K562 (cell line): ENCODE results near the gene ENTPD3. TPM values are rescaled to one million over a fixed set of nuclear protein-coding genes. Genes with fewer than 3 reads are reported as not detected.

Source experiments
- ARHGAP35 ChIP-seq: fragments of 450-650 bp; IDR thresholded peaks from 2 replicates; pipeline ENCODE4 v1.6.1; 2018; ENCODE audit not compliant: partially characterized antibody
- C11orf30 ChIP-seq: fragments of 450-650 bp; IDR thresholded peaks from 2 replicates; pipeline ENCODE4 v1.6.1; 2016; ENCODE audit warnings: low read depth, mild to moderate bottlenecking
- CSDE1 ChIP-seq, 2 experiments: fragments of 450-650 bp; IDR thresholded peaks; 2 replicates each; pipeline ENCODE4 v1.6.1; 2016; ENCODE audit warnings: mild to moderate bottlenecking in 1 of 2
- GTF2E2 ChIP-seq: fragments of 200-800 bp; sonication (Bioruptor generic); IDR thresholded peaks from 2 replicates; pipeline ENCODE4 v1.6.1; 2016; ENCODE audit warnings: missing genetic modification characterization, missing compliant biosample characterization
- NONO ChIP-seq, 2 experiments: fragments of 200-400 bp in 1 of 2; fragments of 450-650 bp in 1 of 2; formaldehyde crosslinking in 1 of 2; IDR thresholded peaks; 2 replicates each; pipeline ENCODE4 v1.6.1; 2017; ENCODE audit warnings: low read depth in 2 of 2, mild to moderate bottlenecking in 2 of 2, moderate library complexity in 2 of 2, low read length in 1 of 2
- NRF1 ChIP-seq, 2 experiments: fragments of 450-650 bp; IDR thresholded peaks in 1 of 2; conservative IDR thresholded peaks in 1 of 2; 2 replicates each; pipeline ENCODE4 v1.6.1; 2014; ENCODE audit warnings: mild to moderate bottlenecking in 2 of 2
- PHF8 ChIP-seq: fragments of 200-600 bp; sonication (generic); IDR thresholded peaks from 2 replicates; pipeline ENCODE4 v1.6.1; 2012; ENCODE audit warnings: mixed run types, mild to moderate bottlenecking, inconsistent platforms, low read length, moderate library complexity, borderline replicate concordance
- PRPF4 ChIP-seq: fragments of 200-400 bp; formaldehyde crosslinking; IDR thresholded peaks from one replicate; pipeline ENCODE4 v1.6.1; 2017; ENCODE audit warnings: low read length, low read depth, mild to moderate bottlenecking; ENCODE audit not compliant: insufficient read depth, poor library complexity, severe bottlenecking
- SIN3B ChIP-seq: fragments of 450-650 bp; IDR thresholded peaks from 2 replicates; pipeline ENCODE4 v1.6.1; 2017; ENCODE audit warnings: low read depth, mild to moderate bottlenecking, moderate library complexity
- THRAP3 ChIP-seq: fragments of 450-650 bp; IDR thresholded peaks from 2 replicates; pipeline ENCODE4 v1.6.1; 2016; ENCODE audit warnings: mild to moderate bottlenecking, inconsistent platforms, borderline replicate concordance
- ZKSCAN1 ChIP-seq: fragments of 150-350 bp; IDR thresholded peaks from 2 replicates; pipeline ENCODE4 v1.6.1; 2016; ENCODE audit warnings: low read depth, low read length
- polyA plus RNA-seq, 8 experiments: library from polyadenylated mRNA; depleted of rRNA in 4 of 8; stranded (reverse) in 5 of 8; unstranded in 3 of 8; fragments of >200 nt; fragmentation: Nextera tagmentation in 2 of 8; fragmentation: Illumina TruSeq in 1 of 8; extraction: Ambion mirVana in 2 of 8; extraction: Trizol in 1 of 8; gene quantifications; 2 replicates each; pipeline versions ENCODE4 v1.2.1 to v1.2.3, GENCODE V29; 2011 to 2014; ENCODE audit warnings: inconsistent platforms in 1 of 8, missing spikeins in 1 of 8
- total RNA-seq, 7 experiments: library from RNA; depleted of rRNA in 6 of 7; stranded (reverse); fragments of >200 nt in 6 of 7; fragmentation: Illumina TruSeq in 2 of 7; extraction: Trizol in 2 of 7; gene quantifications; 2 replicates each; pipeline versions ENCODE4 v1.2.1 to v1.2.3, GENCODE V29; 2011 to 2021; ENCODE audit warnings: low replicate concordance in 1 of 7
- TF ChIP-seq, protein P1 (sequence below), 3 experiments: fragments of 200-800 bp in 1 of 3; sonication (Bioruptor generic) in 1 of 3; sonication (generic) in 1 of 3; formaldehyde crosslinking in 1 of 3; IDR thresholded peaks; 2 replicates each; pipeline versions ENCODE4 v1.6.1 to v1.8.0; 2016 to 2022; ENCODE audit warnings: mild to moderate bottlenecking in 2 of 3, missing compliant biosample characterization in 2 of 3, missing genetic modification characterization in 2 of 3, missing genetic modification reagents in 1 of 3
- TF ChIP-seq, protein P2 (sequence below): fragments of 450-650 bp; IDR thresholded peaks from 2 replicates; pipeline ENCODE4 v1.6.1; 2016; ENCODE audit warnings: mild to moderate bottlenecking, moderate library complexity

Gene ENTPD3
- total and polyA plus RNA-seq, 9 of the 15 experiments (the other 6 are each of a cell fraction or from before 2014, with no cell fraction given), result 0.23 to 2.1 (median 0.58) TPM

DNA sequence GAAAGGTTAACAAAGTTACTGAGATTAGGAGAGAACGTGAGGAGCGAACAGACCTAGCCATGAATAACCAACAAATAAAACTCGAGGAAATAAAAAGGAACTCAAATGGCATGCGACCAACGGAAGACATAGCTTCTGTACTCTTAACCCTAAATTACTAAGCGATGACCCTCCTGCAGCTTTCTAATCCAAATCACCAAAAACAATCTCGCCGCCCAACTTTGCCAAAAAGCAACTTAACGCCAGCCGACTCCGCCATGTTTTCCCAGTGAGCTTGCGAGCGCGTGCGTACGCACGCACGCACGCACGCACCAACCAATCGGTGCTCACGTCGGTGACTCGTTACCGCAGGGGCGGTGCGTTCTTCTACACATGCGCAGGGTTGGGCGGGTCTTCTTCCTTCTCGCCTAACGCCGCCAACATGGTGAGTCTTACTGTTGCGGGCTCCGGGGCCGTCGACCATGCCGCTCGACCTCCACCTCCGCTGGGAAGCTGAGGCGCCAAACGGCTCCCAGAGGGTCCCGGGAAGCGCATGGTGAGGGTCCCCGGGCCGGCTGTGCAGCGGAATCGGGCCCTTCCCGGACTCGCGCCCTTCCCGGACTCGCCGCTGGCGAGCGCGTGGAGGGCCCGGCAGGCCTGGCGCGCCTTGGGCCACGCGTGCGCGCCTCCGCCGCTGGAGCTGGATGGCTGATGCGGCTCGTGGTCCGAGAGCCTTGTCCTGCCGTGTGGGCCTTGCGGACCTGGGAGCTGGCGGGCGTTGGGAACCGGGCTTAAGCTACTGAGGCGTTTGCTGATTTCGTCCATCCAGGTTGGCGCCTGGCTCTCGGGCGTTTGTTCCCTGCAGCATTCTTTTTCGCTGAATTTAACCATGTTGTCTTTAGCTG is 70.2 kb downstream of the ENTPD3 start, which contains the start of gene RPL14 (continued):
- TF ChIP-seq, protein P1, sequence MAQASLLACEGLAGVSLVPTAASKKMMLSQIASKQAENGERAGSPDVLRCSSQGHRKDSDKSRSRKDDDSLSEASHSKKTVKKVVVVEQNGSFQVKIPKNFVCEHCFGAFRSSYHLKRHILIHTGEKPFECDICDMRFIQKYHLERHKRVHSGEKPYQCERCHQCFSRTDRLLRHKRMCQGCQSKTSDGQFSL (CRISPR knock-in tag; IDR thresholded peaks at IDR 0.05), result peak; percentile 72; the same call in 1 of the 2 replicates
- TF ChIP-seq, protein P1 (tag; IDR thresholded peaks at IDR 0.05), result no peak
- peak; percentile 100 for TF ChIP-seq PHF8
- no peak for TF ChIP-seq ARHGAP35
- TF ChIP-seq CSDE1 (IDR thresholded peaks at IDR 0.05), result peak in 1 of 2 experiments; percentile 48; a peak in 2 of 4 replicates
- peak; percentile 97 to 98 for TF ChIP-seq NRF1 (conservative IDR thresholded peaks at IDR 0.05 in 1 of 2, IDR thresholded peaks at IDR 0.05 in 1 of 2)
- peak; percentile 99 for TF ChIP-seq GTF2E2
- TF ChIP-seq ZKSCAN1, result peak; percentile 76
- TF ChIP-seq THRAP3, result 0 out of 2 replicates have a peak, but pooled peaks have one; percentile 8
- TF ChIP-seq C11orf30, result peak; percentile 96
- TF ChIP-seq PRPF4, result peak; percentile 78
- TF ChIP-seq SIN3B, result peak; percentile 91
- TF ChIP-seq NONO (IDR thresholded peaks at IDR 0.05; ENCODE audit: low read depth in 2 of 2, low read length in 1 of 2), result peak; percentile 69 to 73; a peak in 2 of 4 replicates
- TF ChIP-seq, protein P2, sequence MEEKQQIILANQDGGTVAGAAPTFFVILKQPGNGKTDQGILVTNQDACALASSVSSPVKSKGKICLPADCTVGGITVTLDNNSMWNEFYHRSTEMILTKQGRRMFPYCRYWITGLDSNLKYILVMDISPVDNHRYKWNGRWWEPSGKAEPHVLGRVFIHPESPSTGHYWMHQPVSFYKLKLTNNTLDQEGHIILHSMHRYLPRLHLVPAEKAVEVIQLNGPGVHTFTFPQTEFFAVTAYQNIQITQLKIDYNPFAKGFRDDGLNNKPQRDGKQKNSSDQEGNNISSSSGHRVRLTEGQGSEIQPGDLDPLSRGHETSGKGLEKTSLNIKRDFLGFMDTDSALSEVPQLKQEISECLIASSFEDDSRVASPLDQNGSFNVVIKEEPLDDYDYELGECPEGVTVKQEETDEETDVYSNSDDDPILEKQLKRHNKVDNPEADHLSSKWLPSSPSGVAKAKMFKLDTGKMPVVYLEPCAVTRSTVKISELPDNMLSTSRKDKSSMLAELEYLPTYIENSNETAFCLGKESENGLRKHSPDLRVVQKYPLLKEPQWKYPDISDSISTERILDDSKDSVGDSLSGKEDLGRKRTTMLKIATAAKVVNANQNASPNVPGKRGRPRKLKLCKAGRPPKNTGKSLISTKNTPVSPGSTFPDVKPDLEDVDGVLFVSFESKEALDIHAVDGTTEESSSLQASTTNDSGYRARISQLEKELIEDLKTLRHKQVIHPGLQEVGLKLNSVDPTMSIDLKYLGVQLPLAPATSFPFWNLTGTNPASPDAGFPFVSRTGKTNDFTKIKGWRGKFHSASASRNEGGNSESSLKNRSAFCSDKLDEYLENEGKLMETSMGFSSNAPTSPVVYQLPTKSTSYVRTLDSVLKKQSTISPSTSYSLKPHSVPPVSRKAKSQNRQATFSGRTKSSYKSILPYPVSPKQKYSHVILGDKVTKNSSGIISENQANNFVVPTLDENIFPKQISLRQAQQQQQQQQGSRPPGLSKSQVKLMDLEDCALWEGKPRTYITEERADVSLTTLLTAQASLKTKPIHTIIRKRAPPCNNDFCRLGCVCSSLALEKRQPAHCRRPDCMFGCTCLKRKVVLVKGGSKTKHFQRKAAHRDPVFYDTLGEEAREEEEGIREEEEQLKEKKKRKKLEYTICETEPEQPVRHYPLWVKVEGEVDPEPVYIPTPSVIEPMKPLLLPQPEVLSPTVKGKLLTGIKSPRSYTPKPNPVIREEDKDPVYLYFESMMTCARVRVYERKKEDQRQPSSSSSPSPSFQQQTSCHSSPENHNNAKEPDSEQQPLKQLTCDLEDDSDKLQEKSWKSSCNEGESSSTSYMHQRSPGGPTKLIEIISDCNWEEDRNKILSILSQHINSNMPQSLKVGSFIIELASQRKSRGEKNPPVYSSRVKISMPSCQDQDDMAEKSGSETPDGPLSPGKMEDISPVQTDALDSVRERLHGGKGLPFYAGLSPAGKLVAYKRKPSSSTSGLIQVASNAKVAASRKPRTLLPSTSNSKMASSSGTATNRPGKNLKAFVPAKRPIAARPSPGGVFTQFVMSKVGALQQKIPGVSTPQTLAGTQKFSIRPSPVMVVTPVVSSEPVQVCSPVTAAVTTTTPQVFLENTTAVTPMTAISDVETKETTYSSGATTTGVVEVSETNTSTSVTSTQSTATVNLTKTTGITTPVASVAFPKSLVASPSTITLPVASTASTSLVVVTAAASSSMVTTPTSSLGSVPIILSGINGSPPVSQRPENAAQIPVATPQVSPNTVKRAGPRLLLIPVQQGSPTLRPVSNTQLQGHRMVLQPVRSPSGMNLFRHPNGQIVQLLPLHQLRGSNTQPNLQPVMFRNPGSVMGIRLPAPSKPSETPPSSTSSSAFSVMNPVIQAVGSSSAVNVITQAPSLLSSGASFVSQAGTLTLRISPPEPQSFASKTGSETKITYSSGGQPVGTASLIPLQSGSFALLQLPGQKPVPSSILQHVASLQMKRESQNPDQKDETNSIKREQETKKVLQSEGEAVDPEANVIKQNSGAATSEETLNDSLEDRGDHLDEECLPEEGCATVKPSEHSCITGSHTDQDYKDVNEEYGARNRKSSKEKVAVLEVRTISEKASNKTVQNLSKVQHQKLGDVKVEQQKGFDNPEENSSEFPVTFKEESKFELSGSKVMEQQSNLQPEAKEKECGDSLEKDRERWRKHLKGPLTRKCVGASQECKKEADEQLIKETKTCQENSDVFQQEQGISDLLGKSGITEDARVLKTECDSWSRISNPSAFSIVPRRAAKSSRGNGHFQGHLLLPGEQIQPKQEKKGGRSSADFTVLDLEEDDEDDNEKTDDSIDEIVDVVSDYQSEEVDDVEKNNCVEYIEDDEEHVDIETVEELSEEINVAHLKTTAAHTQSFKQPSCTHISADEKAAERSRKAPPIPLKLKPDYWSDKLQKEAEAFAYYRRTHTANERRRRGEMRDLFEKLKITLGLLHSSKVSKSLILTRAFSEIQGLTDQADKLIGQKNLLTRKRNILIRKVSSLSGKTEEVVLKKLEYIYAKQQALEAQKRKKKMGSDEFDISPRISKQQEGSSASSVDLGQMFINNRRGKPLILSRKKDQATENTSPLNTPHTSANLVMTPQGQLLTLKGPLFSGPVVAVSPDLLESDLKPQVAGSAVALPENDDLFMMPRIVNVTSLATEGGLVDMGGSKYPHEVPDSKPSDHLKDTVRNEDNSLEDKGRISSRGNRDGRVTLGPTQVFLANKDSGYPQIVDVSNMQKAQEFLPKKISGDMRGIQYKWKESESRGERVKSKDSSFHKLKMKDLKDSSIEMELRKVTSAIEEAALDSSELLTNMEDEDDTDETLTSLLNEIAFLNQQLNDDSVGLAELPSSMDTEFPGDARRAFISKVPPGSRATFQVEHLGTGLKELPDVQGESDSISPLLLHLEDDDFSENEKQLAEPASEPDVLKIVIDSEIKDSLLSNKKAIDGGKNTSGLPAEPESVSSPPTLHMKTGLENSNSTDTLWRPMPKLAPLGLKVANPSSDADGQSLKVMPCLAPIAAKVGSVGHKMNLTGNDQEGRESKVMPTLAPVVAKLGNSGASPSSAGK, result peak; percentile 70
